ENCODE results near the gene LLGL1.

Gene LLGL1

DNA sequence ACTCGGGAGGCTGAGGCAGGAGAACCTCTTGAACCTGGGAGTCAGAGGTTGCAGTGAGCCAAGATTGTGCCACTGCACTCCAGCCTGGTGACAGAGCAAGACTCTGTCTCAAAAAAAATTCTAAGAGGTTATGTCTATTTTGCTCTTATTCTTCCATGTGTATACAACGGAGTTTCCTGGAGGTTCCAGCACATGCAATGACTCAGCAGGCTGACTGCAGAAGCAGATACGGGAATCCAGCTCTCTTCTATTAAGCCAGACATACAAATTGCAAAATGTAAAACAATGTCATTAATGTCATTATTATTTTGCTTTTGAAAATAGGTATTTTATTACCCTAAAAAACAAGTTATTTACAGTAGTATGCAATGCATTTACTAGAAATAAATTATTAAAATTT is 53.4 kb downstream of the LLGL1 start:
- DNase-seq, result no peak

DNA sequence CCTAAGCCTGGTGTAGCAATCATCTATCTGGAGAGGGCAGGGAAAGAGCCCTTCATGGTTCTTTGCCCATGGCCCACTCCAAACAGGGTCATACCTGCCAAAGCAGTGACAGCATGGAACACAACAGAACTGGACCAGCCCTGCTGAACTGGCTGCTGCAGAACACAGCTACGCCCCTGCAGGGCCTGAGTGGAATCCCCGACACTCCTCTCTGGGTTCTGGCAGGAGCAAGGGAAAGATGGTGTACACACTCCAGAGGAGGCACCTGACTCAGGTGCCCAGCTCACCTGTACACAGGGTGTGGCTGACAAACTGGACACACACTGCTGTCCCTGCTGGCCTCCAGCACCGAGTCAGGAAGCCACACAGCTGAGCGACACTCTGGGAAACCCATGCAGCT is 54.8 kb downstream of the LLGL1 start:
- DNase-seq, result no peak

DNA sequence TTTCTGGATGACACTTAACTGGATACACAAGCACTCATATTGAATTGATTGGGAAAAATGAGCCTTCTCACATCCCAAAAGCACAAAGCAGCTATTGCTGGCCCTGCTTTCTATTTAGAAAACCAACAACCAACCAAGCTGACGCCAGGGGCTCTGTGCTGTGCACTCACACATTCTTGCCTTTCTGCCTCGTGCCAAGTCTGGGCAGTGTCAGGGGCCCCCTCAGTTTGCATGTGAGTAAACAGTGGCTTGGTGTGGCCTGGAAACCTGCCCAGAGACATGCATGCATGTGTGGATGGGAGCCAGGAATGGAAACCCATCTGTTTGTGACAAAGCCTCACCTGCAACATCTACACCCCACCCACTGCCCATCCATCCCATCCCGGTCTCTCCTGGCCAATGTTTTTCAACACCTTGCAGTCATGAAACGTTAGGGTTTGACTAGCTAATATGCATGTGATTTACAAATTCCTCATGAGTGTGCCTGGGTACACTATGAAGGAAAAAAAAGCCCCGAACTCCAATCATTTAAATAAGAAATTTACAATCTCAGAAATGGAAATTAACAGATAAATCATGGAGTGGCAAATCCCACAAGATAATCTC is 55.4 kb downstream of the LLGL1 start:
- peak; percentile 71 for DNase-seq

DNA sequence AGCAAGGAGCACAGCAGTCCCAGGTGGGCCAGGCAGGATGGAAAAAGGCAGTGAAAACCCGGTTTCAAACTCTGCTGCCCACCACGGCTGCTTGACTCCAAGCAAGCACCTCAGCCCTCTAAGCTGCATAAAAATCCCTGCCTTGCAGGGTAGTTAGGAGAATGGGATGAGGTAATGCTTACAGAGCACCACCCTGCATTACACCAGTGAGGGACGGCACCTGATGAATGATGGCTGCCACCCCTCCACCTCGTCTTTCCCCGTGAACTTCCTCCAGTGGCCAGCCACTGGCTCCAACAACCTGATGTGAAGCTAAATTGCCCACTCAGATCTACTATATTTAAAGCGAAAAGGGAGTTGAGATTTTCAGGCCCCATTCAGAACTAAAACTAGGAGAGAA is 56.4 kb downstream of the LLGL1 start:
- DNase-seq, result no peak

DNA sequence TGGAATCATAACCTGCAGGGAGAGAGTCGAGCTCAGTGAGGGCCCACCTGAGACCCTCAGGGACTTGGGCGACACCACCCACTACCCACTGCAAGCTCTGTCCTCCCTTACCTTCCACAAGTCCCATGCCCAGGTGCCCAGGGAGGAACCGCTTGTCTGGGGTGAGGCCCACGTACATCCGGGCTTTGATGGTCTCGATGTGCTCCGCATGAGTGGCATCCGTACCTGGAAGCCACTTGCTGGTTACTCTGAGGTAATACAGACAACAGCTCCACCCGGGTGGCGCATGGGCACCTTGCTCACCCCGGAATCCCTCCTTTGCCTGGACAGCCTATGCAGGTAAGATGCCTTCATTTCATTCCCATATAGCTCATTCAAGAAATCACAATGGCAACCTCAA is 59.9 kb downstream of the LLGL1 start:
- DNase-seq, result no peak

DNA sequence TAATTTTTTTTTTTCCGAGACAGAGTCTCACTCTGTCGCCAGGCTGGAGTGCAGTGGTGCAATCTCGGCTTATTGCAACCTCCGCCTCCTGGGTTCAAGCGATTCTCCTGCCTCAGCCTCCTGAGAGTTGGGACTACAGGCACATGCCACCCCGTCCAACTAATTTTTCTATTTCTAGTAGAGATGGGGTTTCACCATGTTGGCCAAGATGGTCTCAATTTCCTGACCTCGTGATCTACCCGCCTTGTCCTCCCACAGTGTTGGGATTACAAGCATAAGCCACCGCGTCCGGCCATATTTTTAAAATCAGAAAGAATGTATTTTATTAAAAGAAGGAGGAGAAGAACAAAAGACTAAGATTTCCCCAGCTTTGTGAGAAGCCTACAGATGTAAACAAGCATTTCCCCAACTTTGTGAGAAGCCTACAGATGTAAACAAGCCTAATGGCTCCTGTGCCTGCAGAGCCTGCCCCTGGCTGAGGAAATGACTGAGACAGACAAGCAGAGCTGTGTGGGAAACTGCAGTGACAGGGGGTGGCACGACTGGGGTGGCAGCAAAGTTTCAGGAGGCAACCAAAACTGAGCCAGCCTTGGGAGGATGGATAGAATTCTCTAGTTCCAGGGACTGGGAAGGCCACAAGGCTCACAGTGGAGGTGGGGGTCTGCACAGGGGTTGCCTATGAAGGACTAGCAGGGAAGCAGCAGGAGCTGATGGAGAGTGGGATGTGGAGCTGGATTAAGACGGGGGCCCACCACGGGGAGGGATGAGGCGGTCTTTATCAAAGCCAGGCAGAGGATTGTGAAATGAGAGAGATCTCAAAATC is 66.5 kb downstream of the LLGL1 start:
- no peak for DNase-seq

Data from NCI-H2029 treated with DMSO at 0.1 percent for 48 hours (cell line).